Measurements from ENCODE around the gene ABCC8. TPM values are rescaled to one million over a fixed set of nuclear protein-coding genes. Genes with fewer than 3 reads are reported as not detected.

The ABCC8 gene
- total and polyA plus RNA-seq, 2 donors (not counting 3 experiments of a cell fraction or from before 2014, with no cell fraction given) = not detected

DNA sequence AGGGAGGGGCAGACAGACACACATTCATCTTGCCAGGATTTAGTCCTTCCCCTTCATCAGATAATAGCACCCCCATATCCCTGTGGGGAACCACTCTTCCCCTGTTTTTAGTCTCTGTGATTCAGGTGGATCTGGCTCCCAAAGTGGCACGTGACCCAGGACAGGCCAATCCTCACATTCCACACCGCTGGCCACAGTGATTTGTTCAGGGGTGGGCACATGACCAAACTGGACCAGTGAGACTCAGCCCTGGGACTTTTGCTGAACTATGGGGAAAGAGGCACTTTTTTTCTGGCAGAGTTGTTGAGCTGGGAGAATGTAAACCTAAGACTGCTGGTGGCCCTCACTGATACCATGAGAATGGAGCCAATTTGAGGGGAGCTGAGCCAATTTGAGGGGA is 69.1 kb downstream of the ABCC8 start:
- no peaks in the 10 kb centered on the region for H3K9me1 ChIP-seq (replicated peaks; ENCODE audit: control insufficient read depth, extremely low read depth, insufficient read depth, low read length)
- intact Hi-C loops (cut with micrococcal nuclease) (no loop called here), dilution Hi-C loops (cut with MboI; ENCODE audit: extremely low pct_ligation_motif_present, low sequenced_read_pairs) (no loop called here)
- no peak overlapping the region for H3K4me3 ChIP-seq (replicated peaks in 1 of 3; ENCODE audit: insufficient read depth in 1 of 3, low read depth in 1 of 3, low read length in 3 of 3)
- H4K20me1 ChIP-seq (replicated peaks; ENCODE audit: control insufficient read depth, extremely low read depth, insufficient read depth, low read length) = no peaks in the 10 kb centered on the region
- H3K27me3 ChIP-seq (ENCODE audit: control insufficient read depth in 2 of 2, insufficient read depth in 2 of 2, low read length in 2 of 2) = no peaks in the 10 kb centered on the region
- FAIRE-seq = no peak
- H3K4me1 ChIP-seq (ENCODE audit: control insufficient read depth, extremely low read depth, insufficient read depth, low read length) = peaks cover 5% of the 10 kb centered on the region
- CTCF ChIA-PET = interaction anchor here (1.0 to 1.3 kb wide), 2 partner anchors 12 to 121 kb away, joined by 3 to 5 read pairs; no protein-coding TSS in a partner anchor
- no peak overlapping the region for H3K4me2 ChIP-seq (ENCODE audit: insufficient read depth, low read length)
- DNase-seq (ENCODE audit: low read depth, low spot score) = no peak
- no peak overlapping the region for H3K9ac ChIP-seq (replicated peaks; ENCODE audit: extremely low read depth, insufficient read depth, low read length)
- BruUV-seq (replicated peaks) = no TSS peak
- no peak for TF ChIP-seq FOS (IDR thresholded peaks at IDR 0.05; ENCODE audit: borderline replicate concordance, insufficient read depth, low read length)
- TF ChIP-seq POLR2AphosphoS5 (IDR thresholded peaks at IDR 0.05; ENCODE audit: insufficient read depth, low read depth, low read length) = no peak
- TF ChIP-seq MYC (IDR thresholded peaks at IDR 0.05; ENCODE audit: low read depth, low read length) = no peak
- TF ChIP-seq CTCF (IDR thresholded peaks at IDR 0.05; ENCODE audit: extremely low read depth in 1 of 2, insufficient read depth in 1 of 2, low read depth in 1 of 2, low read length in 2 of 2) = no peak
- TF ChIP-seq, protein P1, sequence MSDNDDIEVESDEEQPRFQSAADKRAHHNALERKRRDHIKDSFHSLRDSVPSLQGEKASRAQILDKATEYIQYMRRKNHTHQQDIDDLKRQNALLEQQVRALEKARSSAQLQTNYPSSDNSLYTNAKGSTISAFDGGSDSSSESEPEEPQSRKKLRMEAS (IDR thresholded peaks at IDR 0.05; ENCODE audit: insufficient read depth, insufficient read length) = no peak
- no peak for TF ChIP-seq JUN (IDR thresholded peaks at IDR 0.05; ENCODE audit: borderline replicate concordance, insufficient read depth, insufficient read length, low read depth)
- TF ChIP-seq POLR2A (IDR thresholded peaks at IDR 0.05; ENCODE audit: low read depth, low read length) = no peak
- no peak for TF ChIP-seq EZH2 (IDR thresholded peaks at IDR 0.05; ENCODE audit: borderline replicate concordance, low read depth, low read length, severe bottlenecking)
- TF ChIP-seq GATA2 (IDR thresholded peaks at IDR 0.05; ENCODE audit: insufficient read depth, insufficient read length, low read depth, low read length) = no peak
- H2AFZ ChIP-seq (ENCODE audit: low read depth, low read length) = no peak overlapping the region
- POLR2A ChIA-PET = no interaction called here
- H3K79me2 ChIP-seq (ENCODE audit: control insufficient read depth, insufficient read depth, low read length) = no peaks in the 10 kb centered on the region
- H3K27ac ChIP-seq (ENCODE audit: insufficient read depth, low read depth, low read length) = no peak overlapping the region
- H3K9me3 ChIP-seq (replicated peaks; ENCODE audit: control insufficient read depth, insufficient read depth, low read length) = no peaks in the 10 kb centered on the region
- no peaks in the 10 kb centered on the region for H3K36me3 ChIP-seq (ENCODE audit: control insufficient read depth in 2 of 2, extremely low read depth in 1 of 2, insufficient read depth in 2 of 2, low read length in 2 of 2)

Measured in endothelial cell of umbilical vein (primary cell).